ENCODE data around the gene FOSL1.

- TF ChIP-seq CTCF (IDR thresholded peaks at IDR 0.05; ENCODE audit: insufficient read depth, low read depth, low read length) (no peak), EZH2 (IDR thresholded peaks at IDR 0.05; ENCODE audit: insufficient read depth, low read length) (no peak)
Measured at GRCh38 chr11:65941720-65942310, 41.6 kb upstream of the FOSL1 start.
